ENCODE measurements around the gene CAMK2D.
"Not testable (repeated sequence)": the region's sequence is repeated elsewhere in the genome, so short reads cannot be mapped to it uniquely, and the experiment has no call there.

Gene CAMK2D

DNA sequence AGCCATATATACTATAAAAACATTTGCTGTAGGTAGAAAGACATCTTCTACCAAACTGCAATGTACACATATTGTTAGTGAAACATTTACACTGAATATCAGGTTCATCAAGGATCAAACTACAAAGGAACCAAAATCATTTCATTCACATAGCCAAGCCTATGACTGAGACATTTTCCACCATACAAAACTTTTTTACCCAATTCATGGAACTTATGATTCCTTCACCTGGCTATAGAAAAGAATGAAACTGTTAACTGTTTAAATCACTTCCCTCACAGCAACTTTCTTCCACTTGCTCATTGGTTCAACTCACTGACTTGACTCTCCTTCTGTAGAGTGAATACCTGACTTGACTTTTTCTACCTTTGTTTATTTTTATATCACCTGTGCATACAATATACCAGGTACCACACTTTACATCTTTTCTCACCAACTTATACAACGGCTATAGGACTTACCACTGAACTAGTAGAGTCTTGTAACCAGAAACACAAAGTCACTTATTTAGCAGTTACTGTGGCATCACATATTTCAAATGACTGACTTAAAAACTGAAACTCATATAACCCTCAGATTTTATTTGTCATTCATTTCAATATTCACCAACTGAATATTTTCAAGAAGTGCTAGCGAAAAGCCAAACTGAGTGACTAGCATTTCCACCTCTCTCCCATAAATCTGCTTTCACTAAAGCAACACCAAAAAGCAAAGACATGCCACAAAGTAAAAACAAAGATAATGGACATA is 30.9 kb downstream of the CAMK2D start:
- no peak for DNase-seq (ENCODE audit: low spot score)

DNA sequence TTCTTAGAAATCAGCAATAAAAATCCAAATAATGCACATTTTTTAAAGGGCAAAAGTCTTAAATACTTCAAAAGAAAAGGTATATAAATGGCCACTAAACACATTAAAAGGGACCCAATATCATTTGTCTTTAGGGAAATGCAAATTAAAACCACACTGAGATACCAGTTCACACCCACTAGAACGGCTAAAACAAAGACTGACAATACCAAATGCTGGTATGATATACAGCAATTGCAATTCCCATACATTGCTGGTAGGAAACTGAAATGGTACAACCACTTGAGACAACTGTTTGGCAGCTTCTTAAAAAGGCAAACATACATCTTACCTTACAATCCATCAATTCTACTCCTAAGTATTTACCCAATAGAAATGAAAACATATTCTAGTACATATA is 33.7 kb downstream of the CAMK2D start:
- no peak for DNase-seq (ENCODE audit: low spot score)

DNA sequence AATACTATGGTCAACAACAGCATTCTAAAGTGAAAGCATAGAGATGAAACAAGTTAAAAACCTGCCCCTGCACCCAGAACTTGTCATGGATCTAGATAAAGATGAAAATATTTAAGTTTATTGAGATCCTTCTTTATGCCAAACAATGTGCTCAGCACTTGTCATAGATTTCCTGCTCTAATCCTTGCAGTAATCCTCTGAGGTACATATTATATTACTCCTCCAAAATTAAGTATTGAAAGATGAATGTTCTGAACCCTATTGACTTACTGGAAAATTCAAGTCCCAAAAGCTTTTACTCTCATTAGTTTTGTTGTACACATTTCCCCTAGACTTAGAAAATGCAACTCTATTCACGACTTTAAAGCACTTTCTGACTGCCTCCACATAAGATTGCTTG is 35.6 kb downstream of the CAMK2D start:
- no peak for DNase-seq (ENCODE audit: low spot score)

DNA sequence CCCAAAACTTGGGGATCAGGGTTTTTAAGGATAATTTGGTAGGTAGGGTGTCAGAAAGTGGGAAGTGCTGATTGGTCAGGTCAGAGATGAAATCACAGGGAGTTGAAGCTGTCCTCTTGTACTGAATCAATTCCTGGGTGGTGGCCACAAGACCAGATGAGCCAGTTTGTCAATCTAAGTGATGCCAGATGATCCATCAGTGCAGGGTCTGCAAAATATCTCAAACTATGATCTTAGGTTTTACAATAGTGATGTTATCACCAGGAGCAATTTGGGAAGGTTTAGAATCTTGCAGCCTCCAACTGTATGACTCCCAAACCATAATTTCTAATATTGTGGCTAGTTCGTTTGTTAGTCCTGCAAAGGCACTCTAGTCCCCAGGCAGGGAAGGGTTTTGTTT is 43.3 kb downstream of the CAMK2D start:
- no peak for DNase-seq (ENCODE audit: low spot score)

DNA sequence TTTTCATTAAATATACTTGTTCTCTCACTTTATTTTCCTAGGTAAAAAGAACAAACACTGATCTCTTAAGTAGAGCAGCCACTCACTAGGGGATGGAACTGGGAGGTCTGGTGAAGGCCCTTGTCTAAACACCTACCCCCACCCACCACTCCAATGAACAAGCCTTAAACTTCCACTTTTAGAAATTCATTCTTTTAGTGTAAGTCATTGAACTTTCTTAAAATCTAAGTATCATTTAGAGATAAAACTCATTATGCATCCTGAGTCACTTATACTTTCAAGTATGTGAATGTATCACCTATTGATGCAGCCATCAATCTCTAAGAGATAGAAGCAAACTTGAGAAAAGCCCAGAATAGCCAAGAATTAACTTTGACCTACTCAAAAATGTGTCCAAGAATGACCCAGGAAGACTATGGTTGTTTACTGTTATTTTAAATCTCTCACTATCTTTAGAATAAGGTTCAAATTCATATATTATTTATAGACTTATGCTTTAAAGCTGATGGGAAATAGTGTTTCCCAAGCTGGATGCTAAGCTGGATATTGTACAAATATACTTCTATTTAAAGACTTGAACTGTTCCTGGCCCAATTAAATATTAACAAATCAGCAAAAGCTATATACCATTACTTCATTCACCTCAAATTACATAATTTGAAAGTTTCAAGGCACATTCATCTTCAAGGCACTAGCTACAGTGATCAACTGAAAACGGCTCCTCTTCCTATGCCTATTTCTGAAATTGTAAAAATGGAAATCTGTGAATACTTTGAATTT is 49.5 kb downstream of the CAMK2D start:
- DNase-seq (ENCODE audit: low spot score): no peak

DNA sequence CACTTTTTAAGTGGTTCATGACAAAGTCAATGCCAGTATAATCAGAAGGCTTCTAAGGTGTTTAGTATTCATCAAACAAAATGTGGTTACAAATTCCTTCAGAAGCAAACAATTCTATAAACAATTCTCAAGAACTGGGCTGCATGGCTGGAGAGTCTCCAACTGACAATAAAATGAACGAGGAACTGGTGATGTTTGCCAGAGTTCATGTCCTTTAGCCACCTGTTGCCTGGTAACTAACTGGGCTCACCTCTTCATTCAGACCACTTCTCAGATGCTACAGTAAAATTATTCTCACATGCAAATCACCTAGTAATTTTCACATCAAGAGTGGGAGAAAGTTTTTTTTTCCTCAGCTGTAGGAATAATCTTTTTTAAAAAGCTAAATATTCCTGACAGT is 53.3 kb downstream of the CAMK2D start:
- no peak for DNase-seq (ENCODE audit: low spot score)

DNA sequence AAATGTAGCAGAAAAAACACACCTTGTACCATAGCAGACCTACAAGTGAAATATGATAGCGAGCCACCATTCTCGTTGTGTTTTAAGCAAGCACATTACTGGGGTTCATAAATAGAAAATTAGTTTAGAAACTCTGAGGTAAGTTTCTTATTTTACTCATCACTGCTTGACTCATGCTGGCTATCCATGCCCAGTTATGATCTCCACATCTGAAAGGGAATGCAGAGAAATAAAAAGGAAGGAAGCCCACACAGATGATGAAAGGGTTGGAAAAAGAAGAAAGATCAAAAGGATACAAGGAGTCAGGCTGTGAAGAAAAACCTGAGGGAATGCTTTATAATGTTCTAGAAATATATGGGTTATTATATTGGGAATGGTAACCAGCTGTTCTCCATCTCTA is 54.5 kb downstream of the CAMK2D start:
- DNase-seq (ENCODE audit: low spot score): no peak

DNA sequence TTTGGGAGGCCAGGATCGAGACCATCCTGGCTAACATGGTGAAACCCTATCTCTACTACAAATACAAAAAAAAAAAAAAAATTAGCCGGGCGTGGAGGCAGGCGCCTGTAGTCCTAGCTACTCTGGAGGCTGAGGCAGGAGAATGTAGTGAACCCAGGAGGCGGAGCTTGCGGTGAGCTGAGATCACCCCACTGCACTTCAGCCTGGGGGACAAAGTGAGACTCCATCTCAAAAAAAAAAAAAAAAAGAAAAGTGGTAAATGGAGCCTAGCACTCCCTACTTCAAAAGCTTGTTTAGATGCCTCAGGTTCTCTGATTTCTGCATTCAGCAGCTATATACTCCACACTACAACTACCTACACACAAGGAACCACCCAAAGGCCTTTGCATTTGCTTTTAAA is 56.4 kb downstream of the CAMK2D start:
- DNase-seq (ENCODE audit: low spot score): not testable (repeated sequence)

DNA sequence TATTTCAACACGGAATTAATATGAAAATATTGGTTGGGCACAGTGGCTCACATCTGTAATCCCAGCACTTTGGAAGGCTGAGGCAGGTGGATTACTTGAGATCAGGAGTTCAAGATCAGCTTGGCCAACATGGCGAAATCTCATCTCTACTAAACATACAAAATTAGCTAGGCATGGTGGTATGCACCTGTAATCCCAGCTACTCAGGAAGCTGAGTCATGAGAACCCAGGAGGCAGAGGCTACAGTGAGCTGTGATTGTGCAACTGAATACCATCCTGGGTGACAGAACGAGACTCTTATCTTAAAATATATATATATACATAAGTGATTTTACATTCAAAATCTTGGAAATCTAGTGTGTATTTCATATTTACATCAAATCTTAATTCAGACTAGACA is 58.9 kb downstream of the CAMK2D start:
- not testable (repeated sequence) for DNase-seq (ENCODE audit: low spot score)

DNA sequence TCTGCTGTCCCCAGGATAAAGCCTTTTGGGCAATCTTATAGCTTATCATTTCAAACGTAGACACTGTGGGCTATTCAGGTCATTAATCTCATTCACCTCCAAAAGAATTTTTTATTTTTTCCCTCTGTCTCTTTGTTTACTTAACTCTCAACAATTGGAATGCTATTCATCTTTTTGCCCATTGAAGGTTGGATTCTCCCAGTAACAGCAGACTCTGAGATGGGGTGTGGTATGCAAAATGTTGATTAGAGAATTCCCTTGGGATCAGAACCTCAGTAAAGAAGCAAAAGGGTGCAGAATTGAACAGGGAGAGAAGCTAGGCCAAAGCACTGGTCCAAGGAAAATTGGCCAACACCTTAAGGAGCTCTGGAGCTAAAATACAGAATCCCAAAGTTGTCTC is 60.4 kb downstream of the CAMK2D start:
- no peak for DNase-seq (ENCODE audit: low spot score)

DNA sequence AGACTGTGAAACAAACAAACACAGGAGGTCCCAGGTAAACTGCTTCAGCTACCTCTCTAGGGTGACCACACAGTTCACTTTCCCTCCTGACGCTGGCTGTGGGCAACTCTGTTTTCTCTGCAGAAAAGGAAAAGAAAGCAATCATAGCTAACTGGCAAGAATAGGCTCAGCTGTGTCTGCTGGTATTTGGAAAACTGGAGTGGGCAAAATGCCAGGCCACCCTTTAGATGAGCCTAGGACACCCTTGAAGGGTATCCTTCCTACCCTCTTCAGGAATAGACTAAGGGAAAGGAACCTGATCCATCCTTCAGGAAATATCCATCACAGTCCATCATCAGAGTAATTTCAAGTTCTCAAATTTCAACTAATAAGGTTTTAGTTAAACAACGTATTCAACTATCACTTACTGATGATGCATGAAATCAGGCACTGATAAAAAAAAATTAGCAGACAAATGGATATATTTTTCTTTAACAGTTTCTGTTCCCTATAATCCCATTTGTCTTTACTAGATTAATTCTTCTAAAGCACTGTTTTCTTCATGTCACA is 60.9 kb downstream of the CAMK2D start:
- no peak for DNase-seq (ENCODE audit: low spot score)

DNA sequence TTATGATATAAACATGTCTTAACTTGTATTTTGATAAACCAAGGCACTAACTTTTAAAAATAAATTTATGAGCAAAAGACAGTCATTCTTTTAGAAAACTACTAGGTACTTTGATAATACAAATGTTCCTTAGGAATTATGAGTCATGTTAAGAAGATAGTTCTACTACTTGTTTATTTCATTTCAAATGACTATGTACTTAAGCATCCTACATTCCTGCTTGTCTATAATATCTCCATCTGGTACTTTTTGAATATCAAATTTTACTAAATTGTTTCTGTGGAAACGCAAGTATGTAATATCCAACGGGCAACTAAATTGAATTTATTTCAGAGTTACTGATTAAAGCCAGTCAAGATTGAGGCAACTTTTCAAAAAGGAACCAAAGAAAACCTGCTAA is 61.8 kb downstream of the CAMK2D start:
- no peak for DNase-seq (ENCODE audit: low spot score)

DNA sequence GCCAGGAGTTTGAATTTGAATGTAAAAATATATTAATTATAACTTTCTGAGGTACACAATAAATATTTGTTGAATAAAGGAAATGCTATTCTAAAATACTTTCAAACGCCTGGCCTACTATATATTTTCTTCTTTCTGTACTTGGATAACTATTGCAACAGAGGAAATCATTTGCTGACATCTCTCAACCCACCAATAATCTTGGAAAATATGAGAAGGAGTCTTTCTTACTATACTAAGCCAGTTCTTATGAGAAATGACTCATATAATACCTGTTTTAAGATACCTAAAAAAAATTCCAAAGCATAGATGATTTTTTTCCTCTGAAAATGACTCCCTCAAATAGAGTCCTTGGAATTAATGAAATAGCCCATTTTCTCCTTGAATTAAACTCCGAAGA is 64.1 kb downstream of the CAMK2D start:
- no peak for DNase-seq (ENCODE audit: low spot score)

DNA sequence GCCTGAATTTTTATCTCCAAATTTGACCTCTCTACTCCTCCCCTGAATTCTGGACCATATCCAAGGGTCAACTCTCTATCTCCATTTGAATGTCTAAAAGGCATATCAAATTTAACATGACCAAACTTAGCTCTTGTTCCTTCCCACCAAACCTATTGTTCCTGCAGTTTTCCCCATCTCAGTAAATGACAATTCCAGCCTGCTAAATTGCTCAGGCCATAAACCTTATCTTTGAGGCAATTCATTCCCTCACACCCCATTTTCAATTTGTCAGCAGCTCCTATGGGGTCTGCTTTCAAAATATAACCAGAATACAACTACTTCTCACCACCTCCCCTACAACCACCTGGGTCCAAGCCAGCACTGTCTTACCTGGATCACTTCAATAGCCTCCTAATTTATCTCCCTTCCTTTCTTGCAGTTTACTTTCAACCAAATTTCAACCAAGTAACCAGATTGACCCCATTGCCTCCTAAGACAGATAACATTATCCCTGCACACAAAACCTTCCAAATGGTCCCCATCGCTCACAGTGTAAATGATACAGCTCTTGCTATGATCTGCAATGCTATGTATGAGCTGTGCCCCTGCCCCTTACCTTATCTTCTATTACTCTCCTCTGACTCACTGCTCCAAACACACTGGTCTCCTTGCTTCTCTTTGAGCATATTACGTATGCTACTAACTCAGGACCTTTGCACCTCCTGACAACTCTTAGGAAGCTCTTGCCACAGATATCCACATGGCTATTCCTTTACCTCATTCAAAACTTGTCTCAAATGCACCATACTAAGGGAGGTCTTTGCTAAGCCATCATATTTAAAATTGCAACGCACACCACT is 66.0 kb downstream of the CAMK2D start:
- DNase-seq (ENCODE audit: low spot score): no peak

DNA sequence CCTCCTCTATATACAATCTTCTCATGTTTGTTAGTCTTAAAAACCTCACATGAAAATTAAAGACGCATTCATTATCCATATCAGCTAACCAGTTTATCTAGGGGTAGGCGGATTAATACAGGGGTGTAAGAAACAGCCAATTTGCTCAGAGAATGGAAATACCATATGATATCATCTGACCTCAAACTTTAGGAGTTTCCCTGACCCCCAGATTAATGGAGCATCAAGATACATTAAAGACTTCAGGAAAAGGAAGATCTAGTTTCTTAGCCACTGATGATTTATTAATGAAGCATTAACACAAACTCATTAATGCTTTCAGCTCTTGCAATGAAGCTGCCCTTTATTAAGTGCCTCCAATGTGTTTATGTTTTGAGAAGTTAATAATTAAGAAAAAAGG is 67.5 kb downstream of the CAMK2D start:
- no peak for DNase-seq (ENCODE audit: low spot score)

DNA sequence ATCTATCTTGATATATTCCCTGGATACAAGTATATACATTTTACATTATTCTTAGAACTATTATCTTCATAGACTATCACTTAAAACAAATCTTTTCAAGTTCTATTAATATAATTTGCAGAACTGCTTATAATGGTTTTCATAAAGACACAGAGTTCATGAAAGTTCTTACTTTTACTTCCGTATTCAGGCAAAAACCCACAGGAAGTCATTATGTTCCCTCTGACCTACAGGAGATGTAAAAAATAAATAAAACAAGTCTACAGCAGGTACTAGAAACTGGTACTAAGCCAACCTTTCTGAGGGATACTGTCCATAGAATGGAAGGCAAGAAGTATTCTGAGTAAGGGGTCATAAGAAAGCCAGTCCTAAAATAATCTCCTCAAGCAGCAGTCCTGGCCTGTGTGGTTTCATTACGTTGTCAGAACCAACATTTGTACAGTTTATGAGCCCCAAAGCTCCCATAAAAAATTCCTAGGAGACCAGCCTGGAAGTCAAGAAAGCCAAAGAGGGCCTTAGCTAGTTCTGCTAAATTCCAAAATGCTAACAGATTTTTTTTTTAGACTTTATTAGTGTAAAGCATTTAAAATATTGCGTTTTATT is 68.6 kb downstream of the CAMK2D start:
- peak; percentile 9 for DNase-seq (ENCODE audit: low spot score)

DNA sequence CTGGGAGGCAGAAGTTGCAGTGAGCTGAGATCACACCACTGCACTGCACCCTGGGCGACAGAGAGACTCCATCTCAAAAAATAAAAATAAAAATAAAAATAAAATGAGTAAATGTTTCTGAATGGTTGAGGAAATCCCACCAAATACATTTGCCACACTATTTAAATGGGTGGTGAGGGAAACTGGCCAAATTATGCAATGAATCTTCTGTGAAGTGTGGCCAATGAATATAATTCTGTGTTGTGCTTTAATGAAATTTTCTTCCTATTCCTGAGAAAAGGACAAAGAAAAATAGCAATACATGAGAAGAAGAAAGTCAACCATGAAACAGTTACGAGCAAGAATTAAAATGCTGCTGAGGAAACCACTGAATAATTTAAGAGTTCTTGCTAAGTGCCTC is 69.9 kb downstream of the CAMK2D start:
- DNase-seq (ENCODE audit: low spot score): no peak

DNA sequence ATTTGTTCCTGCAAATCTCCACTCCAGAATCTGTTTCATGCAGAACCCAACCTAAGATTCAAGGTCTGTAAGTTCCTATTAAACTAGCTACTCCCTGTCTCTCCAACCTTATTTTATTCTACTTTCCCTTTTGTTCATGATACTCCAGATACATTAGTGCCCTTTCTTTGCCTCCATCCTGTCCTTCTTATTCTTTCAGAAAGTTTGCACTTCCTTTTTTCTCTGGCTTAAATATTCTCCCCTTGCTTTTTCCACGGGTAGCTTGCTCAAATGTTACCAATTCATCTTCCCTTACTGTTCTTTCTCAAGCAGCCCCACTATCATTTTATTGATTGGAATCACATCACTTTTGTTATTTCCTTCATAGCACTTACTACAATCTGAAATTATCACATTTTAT is 72.1 kb downstream of the CAMK2D start:
- no peak for DNase-seq (ENCODE audit: low spot score)

DNA sequence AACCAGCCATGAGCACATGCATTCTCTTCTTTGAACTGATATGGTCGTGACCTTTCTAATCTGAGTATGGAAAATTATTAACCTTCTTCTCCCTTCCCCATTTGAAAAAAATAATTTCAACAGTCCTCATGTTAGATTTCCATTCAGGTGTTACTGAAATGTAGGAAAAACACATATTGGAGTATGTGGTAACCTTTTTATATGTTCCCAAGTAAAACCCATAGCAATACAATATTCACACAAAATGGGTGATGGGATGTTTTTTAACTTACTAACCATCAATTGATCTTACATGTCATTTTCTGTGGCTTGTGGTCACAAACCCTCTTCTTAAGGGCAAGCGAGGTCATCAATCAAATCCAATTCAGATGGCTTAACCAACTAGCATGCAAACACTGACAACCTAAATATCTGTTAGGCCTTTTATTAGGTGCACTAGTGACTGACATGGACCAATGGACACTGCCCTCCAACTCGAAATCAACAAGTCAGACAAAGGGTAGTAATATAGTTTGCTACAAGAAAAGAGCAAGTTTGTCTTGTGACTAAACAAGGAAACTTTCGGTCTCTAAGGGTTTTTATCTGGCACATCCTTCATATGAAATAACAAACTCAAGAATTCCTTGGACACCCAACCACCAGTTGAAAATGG is 74.3 kb downstream of the CAMK2D start:
- DNase-seq (ENCODE audit: low spot score): no peak

DNA sequence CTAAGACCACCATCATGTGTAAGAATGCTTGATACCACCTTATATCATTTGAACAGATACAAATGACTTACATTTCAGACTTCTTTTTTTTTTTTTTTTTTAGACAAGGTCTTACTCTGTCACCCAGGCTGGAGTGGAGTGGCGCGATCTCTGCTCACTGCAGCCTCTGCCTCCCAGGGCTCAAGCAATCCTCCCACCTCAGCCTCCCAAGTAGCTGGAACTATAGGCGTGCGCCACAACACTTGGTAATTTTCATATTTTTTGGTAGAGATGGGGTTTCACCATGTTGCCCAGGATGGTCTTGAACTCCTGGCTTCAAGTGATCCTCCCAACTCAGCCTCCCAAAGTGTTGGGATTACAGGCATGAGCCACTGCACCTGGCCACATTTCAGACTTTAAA is 76.4 kb downstream of the CAMK2D start:
- DNase-seq (ENCODE audit: low spot score): not testable (repeated sequence)

DNA sequence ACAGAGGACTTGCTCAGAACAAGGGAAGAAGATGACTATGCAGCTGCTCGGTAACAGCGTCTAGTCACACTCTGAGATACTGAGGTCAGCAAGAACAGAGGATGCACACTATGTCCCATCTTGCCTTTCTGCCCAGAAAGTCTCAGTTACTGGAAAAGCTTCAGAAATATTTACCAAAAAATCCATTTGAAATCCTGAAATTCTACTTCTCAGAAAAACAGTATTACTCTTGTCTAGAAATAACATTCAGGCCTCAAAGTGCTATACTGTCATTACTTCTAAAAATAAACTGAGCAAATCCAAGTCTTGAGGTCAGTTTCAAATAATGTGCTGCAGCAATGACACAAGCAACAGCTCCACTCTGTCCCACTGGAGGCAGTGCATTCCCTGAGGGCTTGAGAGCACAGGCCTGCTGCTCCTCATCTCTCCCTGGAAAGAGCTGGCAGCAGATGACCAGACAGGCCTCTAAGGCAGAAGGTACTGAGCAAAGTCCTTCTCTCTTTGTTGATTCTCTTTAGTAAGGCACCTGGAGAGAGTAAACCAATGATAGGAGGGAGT is 76.9 kb downstream of the CAMK2D start:
- no peak for DNase-seq (ENCODE audit: low spot score)
